GM23338 (cell line): ENCODE results near the gene LGR5. TPM values are rescaled to one million over a fixed set of nuclear protein-coding genes. Genes with fewer than 3 reads are reported as not detected.

Experiments used
- ATAC-seq: fragments of 200-7000 bp; cut with Tn5 transposase; 3 replicates; pipeline ENCODE4 v1.9.1; 2020
- DNase-seq: peaks from one replicate; pipeline ENCODE4 v3.0.0-alpha.2; 2015; ENCODE audit warnings: low spot score
- H2AFZ ChIP-seq: fragments of 200-600 bp; sonication (generic); 2 replicates; pipeline ENCODE4 v1.8.0; 2016; ENCODE audit warnings: antibody characterized with exemption, mild to moderate bottlenecking, moderate library complexity
- H3F3A ChIP-seq: fragments of 200-600 bp; sonication (generic); replicated peaks from 2 replicates; pipeline ENCODE4 v1.8.0; 2017; ENCODE audit warnings: antibody characterized with exemption, mixed run types, low read depth
- H3K27ac ChIP-seq: fragments of 200-600 bp; sonication (generic); 2 replicates; pipeline ENCODE4 v1.6.1; 2016; ENCODE audit warnings: low read depth
- H3K27me3 ChIP-seq: fragments of 200-600 bp; sonication (generic); 2 replicates; pipeline ENCODE4 v1.8.0; 2016; ENCODE audit warnings: mild to moderate bottlenecking, mixed run types, moderate library complexity; ENCODE audit not compliant: insufficient read depth
- H3K36me3 ChIP-seq: fragments of 200-600 bp; sonication (generic); 2 replicates; pipeline ENCODE4 v1.8.0; 2016; ENCODE audit warnings: mild to moderate bottlenecking; ENCODE audit not compliant: insufficient read depth
- H3K4me1 ChIP-seq: fragments of 200-600 bp; sonication (generic); 2 replicates; pipeline ENCODE4 v1.8.0; 2016; ENCODE audit warnings: mild to moderate bottlenecking, moderate library complexity; ENCODE audit not compliant: insufficient read depth
- H3K4me2 ChIP-seq: fragments of 200-600 bp; sonication (generic); 2 replicates; pipeline ENCODE4 v1.7.1; 2017; ENCODE audit warnings: mixed run types
- H3K4me3 ChIP-seq: fragments of 200-600 bp; sonication (generic); 2 replicates; pipeline ENCODE4 v1.6.1; 2016; ENCODE audit warnings: mixed run types
- H3K79me2 ChIP-seq: fragments of 200-600 bp; sonication (generic); replicated peaks from 2 replicates; pipeline ENCODE4 v1.8.0; 2017; ENCODE audit warnings: mild to moderate bottlenecking; ENCODE audit not compliant: insufficient read depth
- H3K9me2 ChIP-seq: fragments of 200-600 bp; sonication (generic); 2 replicates; pipeline ENCODE4 v1.8.0; 2017; ENCODE audit not compliant: insufficient read depth
- H4K20me1 ChIP-seq: fragments of 200-600 bp; sonication (generic); replicated peaks from 2 replicates; pipeline ENCODE4 v1.8.0; 2017; ENCODE audit warnings: mild to moderate bottlenecking; ENCODE audit not compliant: insufficient read depth
- H3K27ac Mint-ChIP-seq: 2 replicates; pipeline ENCODE4 v1.8.0; 2020; ENCODE audit warnings: inconsistent platforms, mild to moderate bottlenecking, moderate library complexity, mixed read lengths
- H3K27me3 Mint-ChIP-seq: 3 replicates; pipeline ENCODE4 v1.8.0; 2022; ENCODE audit warnings: low read depth, mild to moderate bottlenecking, moderate library complexity, mixed read lengths, inconsistent platforms; ENCODE audit not compliant: insufficient read depth, poor library complexity
- H3K36me3 Mint-ChIP-seq: 3 replicates; pipeline ENCODE4 v1.8.0; 2021; ENCODE audit warnings: low read depth, mild to moderate bottlenecking, inconsistent platforms, moderate library complexity, mixed read lengths
- H3K4me1 Mint-ChIP-seq: 3 replicates; pipeline ENCODE4 v1.8.0; 2020; ENCODE audit warnings: mild to moderate bottlenecking, inconsistent platforms, mixed read lengths
- H3K4me3 Mint-ChIP-seq: 3 replicates; pipeline ENCODE4 v1.8.0; 2021; ENCODE audit warnings: moderate library complexity, mild to moderate bottlenecking, inconsistent platforms, mixed read lengths
- H3K9me3 Mint-ChIP-seq: 3 replicates; pipeline ENCODE4 v1.8.0; 2020; ENCODE audit warnings: moderate library complexity, mild to moderate bottlenecking, inconsistent platforms, mixed read lengths
- CTCF ChIP-seq, 2 experiments: fragments of 200-600 bp in 1 of 2; sonication (generic) in 1 of 2; conservative IDR thresholded peaks; 2 replicates each; pipeline versions ENCODE4 v1.5.1 to v1.6.1; 2016 to 2017; ENCODE audit warnings: antibody characterized with exemption in 2 of 2, low read depth in 2 of 2, mild to moderate bottlenecking in 2 of 2, moderate library complexity in 1 of 2
- EZH2phosphoT487 ChIP-seq: fragments of 200-600 bp; sonication (generic); IDR thresholded peaks from one replicate; pipeline ENCODE4 v1.8.1; 2018; ENCODE audit warnings: antibody characterized with exemption; ENCODE audit not compliant: unreplicated experiment
- JUNB ChIP-seq: IDR thresholded peaks from one replicate; pipeline ENCODE4 v1.6.1; 2016; ENCODE audit warnings: antibody characterized with exemption; ENCODE audit not compliant: unreplicated experiment
- STAT1 ChIP-seq: IDR thresholded peaks from one replicate; pipeline ENCODE4 v1.6.1; 2016; ENCODE audit warnings: antibody characterized with exemption; ENCODE audit not compliant: unreplicated experiment
- polyA plus RNA-seq: library from polyadenylated mRNA; unstranded; fragments of >200 nt; fragmentation: Nextera tagmentation; extraction: Ambion mirVana; gene quantifications from 2 replicates; pipeline ENCODE4 v1.2.1, GENCODE V29; 2016
- total RNA-seq: library from RNA; depleted of rRNA; stranded (reverse); fragments of >200 nt; shearing (Covaris generic); gene quantifications from 2 replicates; pipeline ENCODE4 v1.2.3, GENCODE V29; 2014
- TF ChIP-seq, protein P1 (sequence below): fragments of 250-450 bp; sonication (Bioruptor Pico); IDR thresholded peaks from 2 replicates; pipeline ENCODE4 v1.5.0; 2020; ENCODE audit warnings: mild to moderate bottlenecking, moderate library complexity

The LGR5 gene
- total and polyA plus RNA-seq, 2 experiments from 2014 or later: 0.17 to 0.26 TPM

- TF ChIP-seq, protein P1, sequence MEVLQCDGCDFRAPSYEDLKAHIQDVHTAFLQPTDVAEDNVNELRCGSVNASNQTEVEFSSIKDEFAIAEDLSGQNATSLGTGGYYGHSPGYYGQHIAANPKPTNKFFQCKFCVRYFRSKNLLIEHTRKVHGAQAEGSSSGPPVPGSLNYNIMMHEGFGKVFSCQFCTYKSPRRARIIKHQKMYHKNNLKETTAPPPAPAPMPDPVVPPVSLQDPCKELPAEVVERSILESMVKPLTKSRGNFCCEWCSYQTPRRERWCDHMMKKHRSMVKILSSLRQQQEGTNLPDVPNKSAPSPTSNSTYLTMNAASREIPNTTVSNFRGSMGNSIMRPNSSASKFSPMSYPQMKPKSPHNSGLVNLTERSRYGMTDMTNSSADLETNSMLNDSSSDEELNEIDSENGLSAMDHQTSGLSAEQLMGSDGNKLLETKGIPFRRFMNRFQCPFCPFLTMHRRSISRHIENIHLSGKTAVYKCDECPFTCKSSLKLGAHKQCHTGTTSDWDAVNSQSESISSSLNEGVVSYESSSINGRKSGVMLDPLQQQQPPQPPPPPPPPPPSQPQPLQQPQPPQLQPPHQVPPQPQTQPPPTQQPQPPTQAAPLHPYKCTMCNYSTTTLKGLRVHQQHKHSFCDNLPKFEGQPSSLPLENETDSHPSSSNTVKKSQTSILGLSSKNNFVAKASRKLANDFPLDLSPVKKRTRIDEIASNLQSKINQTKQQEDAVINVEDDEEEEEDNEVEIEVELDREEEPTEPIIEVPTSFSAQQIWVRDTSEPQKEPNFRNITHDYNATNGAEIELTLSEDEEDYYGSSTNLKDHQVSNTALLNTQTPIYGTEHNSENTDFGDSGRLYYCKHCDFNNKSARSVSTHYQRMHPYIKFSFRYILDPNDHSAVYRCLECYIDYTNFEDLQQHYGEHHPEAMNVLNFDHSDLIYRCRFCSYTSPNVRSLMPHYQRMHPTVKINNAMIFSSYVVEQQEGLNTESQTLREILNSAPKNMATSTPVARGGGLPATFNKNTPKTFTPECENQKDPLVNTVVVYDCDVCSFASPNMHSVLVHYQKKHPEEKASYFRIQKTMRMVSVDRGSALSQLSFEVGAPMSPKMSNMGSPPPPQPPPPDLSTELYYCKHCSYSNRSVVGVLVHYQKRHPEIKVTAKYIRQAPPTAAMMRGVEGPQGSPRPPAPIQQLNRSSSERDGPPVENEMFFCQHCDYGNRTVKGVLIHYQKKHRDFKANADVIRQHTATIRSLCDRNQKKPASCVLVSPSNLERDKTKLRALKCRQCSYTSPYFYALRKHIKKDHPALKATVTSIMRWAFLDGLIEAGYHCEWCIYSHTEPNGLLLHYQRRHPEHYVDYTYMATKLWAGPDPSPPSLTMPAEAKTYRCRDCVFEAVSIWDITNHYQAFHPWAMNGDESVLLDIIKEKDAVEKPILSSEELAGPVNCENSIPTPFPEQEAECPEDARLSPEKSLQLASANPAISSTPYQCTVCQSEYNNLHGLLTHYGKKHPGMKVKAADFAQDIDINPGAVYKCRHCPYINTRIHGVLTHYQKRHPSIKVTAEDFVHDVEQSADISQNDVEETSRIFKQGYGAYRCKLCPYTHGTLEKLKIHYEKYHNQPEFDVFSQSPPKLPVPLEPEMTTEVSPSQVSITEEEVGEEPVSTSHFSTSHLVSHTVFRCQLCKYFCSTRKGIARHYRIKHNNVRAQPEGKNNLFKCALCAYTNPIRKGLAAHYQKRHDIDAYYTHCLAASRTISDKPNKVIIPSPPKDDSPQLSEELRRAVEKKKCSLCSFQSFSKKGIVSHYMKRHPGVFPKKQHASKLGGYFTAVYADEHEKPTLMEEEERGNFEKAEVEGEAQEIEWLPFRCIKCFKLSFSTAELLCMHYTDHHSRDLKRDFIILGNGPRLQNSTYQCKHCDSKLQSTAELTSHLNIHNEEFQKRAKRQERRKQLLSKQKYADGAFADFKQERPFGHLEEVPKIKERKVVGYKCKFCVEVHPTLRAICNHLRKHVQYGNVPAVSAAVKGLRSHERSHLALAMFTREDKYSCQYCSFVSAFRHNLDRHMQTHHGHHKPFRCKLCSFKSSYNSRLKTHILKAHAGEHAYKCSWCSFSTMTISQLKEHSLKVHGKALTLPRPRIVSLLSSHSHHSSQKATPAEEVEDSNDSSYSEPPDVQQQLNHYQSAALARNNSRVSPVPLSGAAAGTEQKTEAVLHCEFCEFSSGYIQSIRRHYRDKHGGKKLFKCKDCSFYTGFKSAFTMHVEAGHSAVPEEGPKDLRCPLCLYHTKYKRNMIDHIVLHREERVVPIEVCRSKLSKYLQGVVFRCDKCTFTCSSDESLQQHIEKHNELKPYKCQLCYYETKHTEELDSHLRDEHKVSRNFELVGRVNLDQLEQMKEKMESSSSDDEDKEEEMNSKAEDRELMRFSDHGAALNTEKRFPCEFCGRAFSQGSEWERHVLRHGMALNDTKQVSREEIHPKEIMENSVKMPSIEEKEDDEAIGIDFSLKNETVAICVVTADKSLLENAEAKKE: no peak
- TF ChIP-seq JUNB (no peak), STAT1 (no peak)
Measured at GRCh38 chr12:71625476-71625875, 185.9 kb downstream of the LGR5 start (continued).

- Mint-ChIP-seq H3K4me3 (no peak overlapping the region), H3K36me3 (peaks cover 76% of the 10 kb centered on the region), H3K9me3 (no peaks in the 10 kb centered on the region), H3K4me1 (peaks cover 5% of the 10 kb centered on the region; the same call in 2 of the 3 replicates), H3K27ac (no peak overlapping the region), H3K27me3 (no peaks in the 10 kb centered on the region)
- no peaks in the 10 kb centered on the region for H3K79me2 ChIP-seq
- H3K27me3 ChIP-seq: no peaks in the 10 kb centered on the region
- H3F3A ChIP-seq: no peaks in the 10 kb centered on the region
- DNase-seq (no peak), ATAC-seq (no peak)
- H3K4me1 ChIP-seq: 0 out of 2 replicates have a peak, but pooled peaks cover under 1% of the 10 kb centered on the region
- no peak overlapping the region for H3K4me3 ChIP-seq
- no peak overlapping the region for H3K27ac ChIP-seq
- no peak overlapping the region for H3K4me2 ChIP-seq
- no peak overlapping the region for H2AFZ ChIP-seq
- H3K36me3 ChIP-seq: peaks cover 56% of the 10 kb centered on the region
- H3K9me2 ChIP-seq: no peaks in the 10 kb centered on the region
- TF ChIP-seq CTCF (conservative IDR thresholded peaks at IDR 0.05; ENCODE audit: low read depth in 2 of 2) (no peak), EZH2phosphoT487 (no peak)
- no peaks in the 10 kb centered on the region for H4K20me1 ChIP-seq
Measured at GRCh38 chr12:71626098-71626497, 186.5 kb downstream of the LGR5 start.
